ENCODE measurements around the gene PCDHGA1. TPM values are rescaled to one million over a fixed set of nuclear protein-coding genes. Genes with fewer than 3 reads are reported as not detected.

The PCDHGA1 gene
- total RNA-seq, 1 experiment from 2014 or later: 0.04 TPM

- H3K9ac ChIP-seq (ENCODE audit: low read length): no peak overlapping the region
- no peaks in the 10 kb centered on the region for H3K27me3 ChIP-seq (ENCODE audit: low read length)
- ChIA-PET POLR2A (ENCODE audit: unreplicated experiment) (interaction anchor here (0.5 kb wide), 1 partner anchor 15 kb away, joined by 3 read pairs; no protein-coding TSS in a partner anchor), CTCF (no interaction called here)
- DNase-seq (no peak), ATAC-seq (no peak)
- intact Hi-C loops (cut with micrococcal nuclease): no loop called here
- no peak overlapping the region for H3K4me3 ChIP-seq (ENCODE audit: low read length)
- H3K4me1 ChIP-seq (ENCODE audit: insufficient read depth, low read length): peaks cover 4% of the 10 kb centered on the region; the same call in 1 of the 2 replicates
- H2AFZ ChIP-seq (ENCODE audit: low read length): no peak overlapping the region
- H3F3A ChIP-seq (ENCODE audit: low read length, unreplicated experiment): no peaks in the 10 kb centered on the region
- peaks cover 2% of the 10 kb centered on the region; the same call in 1 of the 2 replicates for H3K79me2 ChIP-seq (ENCODE audit: low read length)
- no peak for TF ChIP-seq EZH2 (IDR thresholded peaks at IDR 0.05; ENCODE audit: low read length, unreplicated experiment)
- TF ChIP-seq EZH2phosphoT487 (IDR thresholded peaks at IDR 0.05; ENCODE audit: borderline replicate concordance, low read length): no peak
- TF ChIP-seq CTCF (conservative IDR thresholded peaks at IDR 0.05; ENCODE audit: low read depth, low read length): no peak
- no peaks in the 10 kb centered on the region for H4K20me1 ChIP-seq (ENCODE audit: low read length)
- H3K36me3 ChIP-seq (ENCODE audit: low read depth, low read length): peaks cover 23% of the 10 kb centered on the region
- no peak overlapping the region for H3K4me2 ChIP-seq (ENCODE audit: low read length)
- no TSS peak for BruUV-seq (replicated peaks)
- H3K9me3 ChIP-seq (ENCODE audit: low read length): no peaks in the 10 kb centered on the region
- H3K27ac ChIP-seq (ENCODE audit: low read length): no peak overlapping the region
- no peaks in the 10 kb centered on the region for H3K9me2 ChIP-seq (replicated peaks; ENCODE audit: low read length)
Observed at GRCh38 chr5:141514330-141515133, 184.2 kb downstream of the PCDHGA1 start.

- ChIA-PET CTCF (no interaction called here), POLR2A (ENCODE audit: unreplicated experiment) (interaction anchor here (0.5 kb wide), 1 partner anchor 15 kb away, joined by 3 read pairs; no protein-coding TSS in a partner anchor)
- Histone ChIP-seq H3K9ac (ENCODE audit: low read length) (no peak overlapping the region), H3K9me2 (replicated peaks; ENCODE audit: low read length) (no peaks in the 10 kb centered on the region), H3K4me2 (ENCODE audit: low read length) (no peak overlapping the region), H3K4me1 (ENCODE audit: insufficient read depth, low read length) (peaks cover 7% of the 10 kb centered on the region), H3K4me3 (ENCODE audit: low read length) (no peak overlapping the region), H4K20me1 (ENCODE audit: low read length) (no peaks in the 10 kb centered on the region), H3K27me3 (ENCODE audit: low read length) (no peaks in the 10 kb centered on the region), H2AFZ (ENCODE audit: low read length) (no peak overlapping the region), H3F3A (ENCODE audit: low read length, unreplicated experiment) (no peaks in the 10 kb centered on the region), H3K9me3 (ENCODE audit: low read length) (no peaks in the 10 kb centered on the region), H3K27ac (ENCODE audit: low read length) (no peak overlapping the region), H3K79me2 (ENCODE audit: low read length) (peaks cover 6% of the 10 kb centered on the region; the same call in 1 of the 2 replicates), H3K36me3 (ENCODE audit: low read depth, low read length) (peaks cover 29% of the 10 kb centered on the region)
- ATAC-seq (no peak), DNase-seq (no peak)
- TF ChIP-seq EZH2 (IDR thresholded peaks at IDR 0.05; ENCODE audit: low read length, unreplicated experiment) (no peak), CTCF (conservative IDR thresholded peaks at IDR 0.05; ENCODE audit: low read depth, low read length) (no peak), EZH2phosphoT487 (IDR thresholded peaks at IDR 0.05; ENCODE audit: borderline replicate concordance, low read length) (no peak)
- TSS peak; percentile 30 for BruUV-seq (replicated peaks)
- intact Hi-C loops (cut with micrococcal nuclease): no loop called here
Observed at GRCh38 chr5:141515141-141515540, 184.8 kb downstream of the PCDHGA1 start.
